ENCODE results near the gene RTL9. TPM values are rescaled to one million over a fixed set of nuclear protein-coding genes. Genes with fewer than 3 reads are reported as not detected.

RTL9 gene
- total RNA-seq, 1 experiment from 2014 or later, result not detected

DNA sequence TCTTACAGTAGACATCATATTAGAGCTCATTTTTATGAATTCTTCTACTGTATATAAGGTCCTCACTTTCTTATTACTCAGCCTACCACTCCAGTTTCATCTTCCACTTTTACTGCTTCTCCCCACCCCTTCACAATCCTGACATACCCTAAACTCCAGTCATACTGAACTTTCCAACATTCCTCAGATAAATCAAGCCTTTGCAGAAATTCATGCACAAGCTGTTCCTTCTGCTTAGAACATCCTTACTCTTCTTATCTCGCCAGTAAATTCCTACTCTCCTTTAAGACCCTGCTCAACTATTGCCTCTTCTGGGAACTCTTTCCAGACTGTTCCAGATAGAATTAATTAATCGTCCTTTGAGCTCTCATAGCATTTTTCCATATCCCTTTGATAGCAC, 24.8 kb downstream of the RTL9 start:
- intact Hi-C loops (cut with micrococcal nuclease), result no loop called here
- Mint-ChIP-seq H3K27ac (ENCODE audit: low read depth, unreplicated experiment) (no peak overlapping the region), H3K27me3 (ENCODE audit: insufficient read depth, unreplicated experiment) (peaks cover 64% of the 10 kb centered on the region), H3K36me3 (ENCODE audit: insufficient read depth, unreplicated experiment) (no peaks in the 10 kb centered on the region), H3K4me1 (ENCODE audit: insufficient read depth, unreplicated experiment) (no peaks in the 10 kb centered on the region), H3K4me3 (ENCODE audit: unreplicated experiment) (no peak overlapping the region), H3K9me3 (ENCODE audit: unreplicated experiment) (no peaks in the 10 kb centered on the region)
- CTCF ChIA-PET, result interaction anchor here (0.6 to 1.1 kb wide), 4 partner anchors 9 to 613 kb away, joined by 3 read pairs; no protein-coding TSS in a partner anchor
- POLR2A ChIA-PET, result interaction anchor here (0.5 kb wide), 1 partner anchor 62 kb away, joined by 3 read pairs; no protein-coding TSS in a partner anchor
- DNase-seq (ENCODE audit: unreplicated experiment), result no peak
- TF ChIP-seq, protein P1, sequence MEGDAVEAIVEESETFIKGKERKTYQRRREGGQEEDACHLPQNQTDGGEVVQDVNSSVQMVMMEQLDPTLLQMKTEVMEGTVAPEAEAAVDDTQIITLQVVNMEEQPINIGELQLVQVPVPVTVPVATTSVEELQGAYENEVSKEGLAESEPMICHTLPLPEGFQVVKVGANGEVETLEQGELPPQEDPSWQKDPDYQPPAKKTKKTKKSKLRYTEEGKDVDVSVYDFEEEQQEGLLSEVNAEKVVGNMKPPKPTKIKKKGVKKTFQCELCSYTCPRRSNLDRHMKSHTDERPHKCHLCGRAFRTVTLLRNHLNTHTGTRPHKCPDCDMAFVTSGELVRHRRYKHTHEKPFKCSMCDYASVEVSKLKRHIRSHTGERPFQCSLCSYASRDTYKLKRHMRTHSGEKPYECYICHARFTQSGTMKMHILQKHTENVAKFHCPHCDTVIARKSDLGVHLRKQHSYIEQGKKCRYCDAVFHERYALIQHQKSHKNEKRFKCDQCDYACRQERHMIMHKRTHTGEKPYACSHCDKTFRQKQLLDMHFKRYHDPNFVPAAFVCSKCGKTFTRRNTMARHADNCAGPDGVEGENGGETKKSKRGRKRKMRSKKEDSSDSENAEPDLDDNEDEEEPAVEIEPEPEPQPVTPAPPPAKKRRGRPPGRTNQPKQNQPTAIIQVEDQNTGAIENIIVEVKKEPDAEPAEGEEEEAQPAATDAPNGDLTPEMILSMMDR (IDR thresholded peaks at IDR 0.05; ENCODE audit: unreplicated experiment), result no peak
- no TSS peak for BruUV-seq (replicated peaks)

DNA sequence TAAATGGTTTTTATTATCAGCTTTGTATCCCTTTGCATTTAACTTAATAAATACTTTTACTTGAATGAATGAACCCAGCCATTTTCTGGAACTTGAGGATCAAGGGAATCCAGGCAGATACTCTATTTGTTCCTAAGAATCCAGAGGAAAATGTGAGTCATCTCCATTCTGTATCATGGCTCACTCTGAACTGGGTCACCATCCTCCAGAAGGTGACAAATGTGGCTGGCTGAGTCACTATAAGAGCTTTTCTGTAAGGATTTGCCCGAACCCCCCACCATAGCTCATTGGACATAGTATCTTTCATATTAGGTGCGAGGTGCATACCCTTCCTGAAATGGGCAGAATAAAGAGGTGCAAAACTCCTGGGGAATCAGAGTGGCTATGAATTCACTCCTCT, 25.8 kb downstream of the RTL9 start:
- Mint-ChIP-seq H3K9me3 (ENCODE audit: unreplicated experiment) (no peaks in the 10 kb centered on the region), H3K4me1 (ENCODE audit: insufficient read depth, unreplicated experiment) (no peaks in the 10 kb centered on the region), H3K36me3 (ENCODE audit: insufficient read depth, unreplicated experiment) (no peaks in the 10 kb centered on the region), H3K27me3 (ENCODE audit: insufficient read depth, unreplicated experiment) (peaks cover 64% of the 10 kb centered on the region), H3K4me3 (ENCODE audit: unreplicated experiment) (no peak overlapping the region), H3K27ac (ENCODE audit: low read depth, unreplicated experiment) (no peak overlapping the region)
- ChIA-PET CTCF (interaction anchor here (1.1 kb wide), 1 partner anchor 382 kb away, joined by 3 read pairs; no protein-coding TSS in a partner anchor), POLR2A (no interaction called here)
- intact Hi-C loops (cut with micrococcal nuclease), result no loop called here
- TF ChIP-seq, protein P1 (IDR thresholded peaks at IDR 0.05; ENCODE audit: unreplicated experiment), result no peak
- no TSS peak for BruUV-seq (replicated peaks)
- no peak for DNase-seq (ENCODE audit: unreplicated experiment)

DNA sequence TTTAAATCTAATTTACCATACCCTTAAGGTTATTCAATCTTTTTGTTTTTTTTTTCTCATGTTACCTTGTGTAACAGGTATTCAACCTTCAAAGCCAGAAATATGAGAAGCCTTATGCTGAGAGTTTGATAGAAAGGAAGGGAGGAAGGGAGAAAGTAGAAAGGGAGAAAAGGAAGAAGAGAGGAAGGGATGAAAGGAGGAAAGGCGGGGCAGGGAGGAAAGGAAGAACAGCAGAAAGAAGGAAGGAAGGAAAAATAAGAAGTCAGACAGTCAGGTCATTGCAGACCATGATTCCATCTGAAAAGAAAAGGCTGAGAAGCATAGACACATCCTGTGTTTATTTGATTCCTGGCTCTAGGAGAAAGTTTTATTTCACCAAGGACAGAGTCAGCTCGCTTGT, 30.9 kb downstream of the RTL9 start:
- Mint-ChIP-seq H3K4me3 (ENCODE audit: unreplicated experiment) (no peak overlapping the region), H3K27me3 (ENCODE audit: insufficient read depth, unreplicated experiment) (peaks cover 59% of the 10 kb centered on the region), H3K27ac (ENCODE audit: low read depth, unreplicated experiment) (no peak overlapping the region), H3K9me3 (ENCODE audit: unreplicated experiment) (no peaks in the 10 kb centered on the region), H3K36me3 (ENCODE audit: insufficient read depth, unreplicated experiment) (no peaks in the 10 kb centered on the region), H3K4me1 (ENCODE audit: insufficient read depth, unreplicated experiment) (no peaks in the 10 kb centered on the region)
- ChIA-PET POLR2A (no interaction called here), CTCF (interaction anchor here (1.0 kb wide), 1 partner anchor 18 kb away, joined by 3 read pairs; no protein-coding TSS in a partner anchor)
- TF ChIP-seq, protein P1 (IDR thresholded peaks at IDR 0.05; ENCODE audit: unreplicated experiment), result no peak
- DNase-seq (ENCODE audit: unreplicated experiment), result no peak
- no TSS peak for BruUV-seq (replicated peaks)
- intact Hi-C loops (cut with micrococcal nuclease), result no loop called here

DNA sequence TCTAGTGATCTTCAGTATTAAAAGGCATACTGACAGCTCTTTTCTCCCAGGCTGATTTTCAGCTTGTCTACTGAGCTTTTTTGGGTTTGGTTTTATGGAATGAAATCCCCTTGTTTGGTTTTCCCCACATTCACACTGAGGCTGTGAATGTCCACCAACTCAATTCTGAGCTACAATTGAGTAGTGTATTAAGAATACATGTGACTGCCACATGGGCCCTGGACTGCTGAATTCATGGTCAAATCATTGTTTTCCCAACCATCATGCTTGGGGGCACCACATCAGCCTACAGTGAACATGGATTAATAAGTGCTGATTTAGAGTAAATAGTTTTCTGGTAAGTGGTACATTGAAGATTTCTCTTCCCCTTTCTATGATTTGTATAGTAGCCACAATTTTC, 32.4 kb downstream of the RTL9 start:
- H3K4me1 Mint-ChIP-seq (ENCODE audit: insufficient read depth, unreplicated experiment), result peaks cover 11% of the 10 kb centered on the region
- ChIA-PET CTCF (no interaction called here), POLR2A (interaction anchor here (0.7 kb wide), 1 partner anchor 41 kb away, joined by 4 read pairs; no protein-coding TSS in a partner anchor)
- peaks cover 59% of the 10 kb centered on the region for H3K27me3 Mint-ChIP-seq (ENCODE audit: insufficient read depth, unreplicated experiment)
- H3K36me3 Mint-ChIP-seq (ENCODE audit: insufficient read depth, unreplicated experiment), result no peaks in the 10 kb centered on the region
- H3K9me3 Mint-ChIP-seq (ENCODE audit: unreplicated experiment), result no peaks in the 10 kb centered on the region
- intact Hi-C loops (cut with micrococcal nuclease), result no loop called here
- no peak overlapping the region for H3K4me3 Mint-ChIP-seq (ENCODE audit: unreplicated experiment)
- BruUV-seq (replicated peaks), result no TSS peak
- no peak overlapping the region for H3K27ac Mint-ChIP-seq (ENCODE audit: low read depth, unreplicated experiment)
- no peak for DNase-seq (ENCODE audit: unreplicated experiment)
- TF ChIP-seq, protein P1 (IDR thresholded peaks at IDR 0.05; ENCODE audit: unreplicated experiment), result no peak
